Panc1 (cell line): ENCODE data around the gene SLC35F4. TPM values are rescaled to one million over a fixed set of nuclear protein-coding genes. Genes with fewer than 3 reads are reported as not detected.
"Not testable (repeated sequence)": the region's sequence is repeated elsewhere in the genome, so short reads cannot be mapped to it uniquely, and the experiment has no call there.

ENCODE experiments used
- ATAC-seq: fragments of 200-7000 bp; cut with Tn5 transposase; 2 replicates; pipeline ENCODE4 v1.9.1; 2020; ENCODE audit warnings: mild to moderate bottlenecking, moderate library complexity
- BruUV-seq: library from RNA; stranded (reverse); fragments of 400-500 nt; replicated peaks from 2 replicates; lab custom pipeline; 2021; lab: Mats Ljungman, UMichigan
- CTCF ChIA-PET: fragments of 300-600 bp; sonication (Branson Sonifier 250); formaldehyde crosslinking; loops from one replicate; lab custom pipeline; 2022; ENCODE audit warnings: antibody characterized with exemption; lab: Charles Lee
- POLR2A ChIA-PET: fragments of 300-600 bp; sonication (Branson Sonifier 250); formaldehyde crosslinking; loops from one replicate; lab custom pipeline; 2022; ENCODE audit warnings: antibody characterized with exemption; lab: Charles Lee
- DNase-seq: peaks from one replicate; pipeline ENCODE4 v3.0.0-alpha.2; 2010; ENCODE audit warnings: low read depth, low spot score
- H3K27ac ChIP-seq: 2 replicates; pipeline ENCODE4 v1.5.1; 2011; ENCODE audit warnings: mild to moderate bottlenecking, low read length, inconsistent platforms
- H3K27me3 ChIP-seq: fragments of 200-500 bp; sonication (Bioruptor generic); 2 replicates; pipeline ENCODE4 v1.6.0; 2014; ENCODE audit warnings: low read length, inconsistent platforms; ENCODE audit not compliant: control insufficient read depth, insufficient read depth
- H3K36me3 ChIP-seq: fragments of 200-500 bp; sonication (Bioruptor generic); 2 replicates; pipeline ENCODE4 v1.5.1; 2014; ENCODE audit warnings: inconsistent platforms, mild to moderate bottlenecking, low read length, moderate library complexity; ENCODE audit not compliant: control insufficient read depth, insufficient read depth
- H3K4me1 ChIP-seq: 2 replicates; pipeline ENCODE4 v1.5.1; 2011; ENCODE audit warnings: inconsistent platforms, mild to moderate bottlenecking, low read length, moderate library complexity; ENCODE audit not compliant: control insufficient read depth, insufficient read depth
- H3K4me3 ChIP-seq, 2 experiments: 2 replicates each; pipeline ENCODE4 v1.5.1; 2011 to 2012; ENCODE audit warnings: low read depth in 2 of 2, low read length in 2 of 2, mild to moderate bottlenecking in 2 of 2, inconsistent platforms in 1 of 2, moderate library complexity in 1 of 2
- H3K9me3 ChIP-seq: fragments of 200-500 bp; sonication (Bioruptor generic); 2 replicates; pipeline ENCODE4 v1.5.1; 2014; ENCODE audit warnings: low read depth, mild to moderate bottlenecking, inconsistent platforms, low read length, moderate library complexity; ENCODE audit not compliant: control insufficient read depth, insufficient read depth
- CTCF ChIP-seq: fragments of 450-650 bp; IDR thresholded peaks from 2 replicates; pipeline ENCODE4 v1.5.1; 2017; ENCODE audit warnings: mild to moderate bottlenecking
- POLR2AphosphoS5 ChIP-seq: IDR thresholded peaks from 2 replicates; pipeline ENCODE4 v1.6.1; 2012; ENCODE audit warnings: mild to moderate bottlenecking, low read depth, low read length, moderate library complexity
- REST ChIP-seq, 2 experiments: IDR thresholded peaks; 2 replicates each; pipeline ENCODE4 v1.6.1; 2011 to 2012; ENCODE audit warnings: low read depth in 2 of 2, control low read depth in 1 of 2, low read length in 1 of 2, mild to moderate bottlenecking in 1 of 2, moderate library complexity in 1 of 2; ENCODE audit not compliant: insufficient read depth in 1 of 2
- SIN3A ChIP-seq: IDR thresholded peaks from 2 replicates; pipeline ENCODE4 v1.6.1; 2012; ENCODE audit warnings: low read depth, mild to moderate bottlenecking, low read length, moderate library complexity, borderline replicate concordance; ENCODE audit not compliant: insufficient read depth
- TCF7L2 ChIP-seq: IDR thresholded peaks from 2 replicates; pipeline ENCODE4 v1.6.1; 2011; ENCODE audit warnings: mild to moderate bottlenecking, low read depth, low read length, inconsistent platforms
- in situ Hi-C: cut with HindIII; loops from 2 replicates; pipeline ENCODE4 v1.10.0; 2016; ENCODE audit warnings: low sequenced_read_pairs, low pct_unique_long_range_greater_than_20kb
- intact Hi-C: fragments of 100-400 bp; cut with micrococcal nuclease; formaldehyde crosslinking; loops from one replicate; pipeline ENCODE4 v1.10.0; 2022; ENCODE audit not compliant: unreplicated experiment
- total RNA-seq: library from RNA; stranded (reverse); gene quantifications from one replicate; pipeline ENCODE4 v1.2.1, GENCODE V29; 2021; ENCODE audit not compliant: unreplicated experiment

SLC35F4 gene
- total RNA-seq, 1 experiment from 2014 or later, result not detected

GRCh38 chr14:57753821-57754220 lies 112.1 kb downstream of the SLC35F4 start:
- Histone ChIP-seq H3K36me3 (no peaks in the 10 kb centered on the region), H3K4me3 (no peak overlapping the region), H3K4me1 (no peaks in the 10 kb centered on the region), H3K9me3 (no peaks in the 10 kb centered on the region), H3K27me3 (no peaks in the 10 kb centered on the region), H3K27ac (no peak overlapping the region)
- BruUV-seq, result no TSS peak
- TF ChIP-seq TCF7L2 (no peak), CTCF (no peak)
- in situ Hi-C loops, result no loop called here
- ChIA-PET CTCF (no interaction called here), POLR2A (interaction anchor here (0.7 kb wide), 1 partner anchor 20 kb away, joined by 4 read pairs; no protein-coding TSS in a partner anchor)
- DNase-seq, result no peak
- ATAC-seq, result no peak
- intact Hi-C loops, result no loop called here

GRCh38 chr14:57752142-57752695 lies 113.7 kb downstream of the SLC35F4 start:
- BruUV-seq, DNase-seq, intact Hi-C loops, H3K27me3 ChIP-seq, CTCF ChIA-PET, H3K4me1 ChIP-seq, H3K27ac ChIP-seq, in situ Hi-C loops, H3K36me3 ChIP-seq, POLR2A ChIA-PET, H3K9me3 ChIP-seq, ATAC-seq, H3K4me3 ChIP-seq: not testable (repeated sequence)

- Histone ChIP-seq H3K27me3 (no peaks in the 10 kb centered on the region), H3K36me3 (no peaks in the 10 kb centered on the region), H3K4me1 (no peaks in the 10 kb centered on the region; the same call in 1 of the 2 replicates), H3K4me3 (no peak overlapping the region), H3K9me3 (no peaks in the 10 kb centered on the region), H3K27ac (no peak overlapping the region; the same call in 1 of the 2 replicates)
- ATAC-seq (no peak), DNase-seq (no peak)
- in situ Hi-C loops, result no loop called here
- BruUV-seq, result no TSS peak
- intact Hi-C loops, result no loop called here
- TF ChIP-seq POLR2AphosphoS5 (no peak), CTCF (no peak), TCF7L2 (no peak), REST (IDR thresholded peaks at IDR 0.05; ENCODE audit: insufficient read depth in 1 of 2, low read depth in 2 of 2, low read length in 1 of 2) (no peak), SIN3A (no peak)
- POLR2A ChIA-PET, result no interaction called here
- CTCF ChIA-PET, result no interaction called here
These were observed 114.5 kb downstream of the SLC35F4 start for GRCh38 chr14:57751400-57751799.
